BLaER1 treated with 17β-estradiol and CSF1 and Interleukin-3, amounts not matched to agents 10 nM and 100 nM (cell line): ENCODE measurements around the gene PLAC8.

ENCODE experiments used
- H3K27ac ChIP-seq, 11 experiments: shearing (Covaris generic); formaldehyde crosslinking; 2 replicates each; pipeline ENCODE4 v1.8.1; 2022
- H3K27me3 ChIP-seq, 11 experiments: shearing (Covaris generic); formaldehyde crosslinking; 2 replicates each; pipeline ENCODE4 v1.8.1; 2022
- H3K36me3 ChIP-seq, 11 experiments: shearing (Covaris generic); formaldehyde crosslinking; 2 replicates each; pipeline ENCODE4 v1.8.1; 2022
- H3K4me1 ChIP-seq, 10 experiments: shearing (Covaris generic); formaldehyde crosslinking; 2 replicates each; pipeline ENCODE4 v1.8.1; 2022
- H3K4me2 ChIP-seq, 11 experiments: shearing (Covaris generic); formaldehyde crosslinking; 2 replicates each; pipeline ENCODE4 v1.8.1; 2022
- H3K4me3 ChIP-seq, 10 experiments: shearing (Covaris generic); formaldehyde crosslinking; 2 replicates each; pipeline ENCODE4 v1.8.1; 2022
- H3K9ac ChIP-seq, 11 experiments: shearing (Covaris generic); formaldehyde crosslinking; 2 replicates each; pipeline ENCODE4 v1.8.1; 2022
- H3K9me3 ChIP-seq, 11 experiments: shearing (Covaris generic); formaldehyde crosslinking; replicated peaks in 1 of 11; 2 replicates each; pipeline ENCODE4 v1.8.1; 2022
- H4K20me1 ChIP-seq, 11 experiments: shearing (Covaris generic); formaldehyde crosslinking; 2 replicates each; pipeline ENCODE4 v1.8.1; 2022
- Cebpa-rat ChIP-seq, 11 experiments: shearing (Covaris generic); IDR thresholded peaks; 2 replicates each; pipeline ENCODE4 v1.8.1; 2022

Gene PLAC8

DNA sequence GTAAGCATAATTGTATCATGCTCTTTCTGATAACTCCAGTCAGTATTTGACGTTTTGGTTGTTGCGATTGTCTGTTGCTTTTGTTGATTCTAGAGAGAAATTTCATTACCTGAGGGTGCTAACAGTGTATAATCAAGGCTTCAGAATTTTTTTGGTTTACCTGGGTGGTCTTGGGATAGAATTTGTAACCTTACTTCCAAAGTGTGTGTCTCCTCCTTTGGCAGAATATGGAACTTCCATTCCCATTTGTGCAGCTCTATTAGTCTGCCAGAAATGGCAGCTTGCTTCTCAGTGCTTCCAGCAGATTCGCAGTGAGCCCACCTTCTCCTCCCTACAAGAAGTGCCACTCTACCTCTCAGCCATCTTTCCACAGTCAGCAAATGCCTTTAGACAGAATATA is 74.3 kb downstream of the PLAC8 start:
- peaks cover 0 to 26% (median 18%) of the 10 kb centered on the region in 11 experiments; a peak in 9 of 22 replicates for H3K36me3 ChIP-seq
- no peaks in the 10 kb centered on the region for H3K9me3 ChIP-seq
- H3K27ac ChIP-seq: no peak overlapping the region
- H3K4me2 ChIP-seq: no peak overlapping the region
- no peak for TF ChIP-seq Cebpa-rat (IDR thresholded peaks at IDR 0.05)
- H3K4me1 ChIP-seq: peaks cover 17 to 37% (median 19%) of the 10 kb centered on the region in 10 experiments
- H4K20me1 ChIP-seq: peaks cover 0 to 46% (median 6%) of the 10 kb centered on the region in 11 experiments; a peak in 8 of 22 replicates
- no peaks in the 10 kb centered on the region for H3K27me3 ChIP-seq
- H3K9ac ChIP-seq: no peak overlapping the region
- no peak overlapping the region for H3K4me3 ChIP-seq
